ENCODE data around the gene SLC6A11.

The SLC6A11 gene

DNA sequence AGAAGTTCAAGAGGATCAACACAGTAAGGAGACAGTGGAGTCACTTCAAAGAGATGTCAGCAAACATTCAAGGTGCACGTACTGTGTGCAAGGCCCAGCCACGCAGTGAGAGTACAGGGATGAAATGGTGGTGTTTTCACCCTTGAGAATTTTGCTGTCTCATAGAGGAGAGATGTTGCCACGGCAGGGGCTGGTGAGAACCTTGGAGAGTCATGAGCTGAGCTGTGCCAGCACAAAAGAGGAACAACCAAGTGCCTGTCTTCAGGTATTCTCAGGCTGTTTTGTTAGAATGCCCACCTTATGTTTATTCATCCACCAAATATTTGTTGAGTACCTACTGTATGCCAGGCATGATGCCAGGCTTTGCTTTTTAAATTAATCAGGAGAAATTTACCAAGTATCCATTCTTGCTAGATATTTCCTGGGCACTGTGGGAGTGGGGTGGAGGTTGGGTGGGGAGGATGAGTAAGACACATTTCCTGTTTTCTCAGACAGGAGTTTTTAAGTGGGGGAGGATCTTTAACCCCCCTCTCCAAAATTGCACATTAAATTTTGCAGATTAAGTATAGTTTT lies 72.6 kb downstream of the SLC6A11 start:
- DNase-seq (ENCODE audit: low read depth in 2 of 2) = no peak

DNA sequence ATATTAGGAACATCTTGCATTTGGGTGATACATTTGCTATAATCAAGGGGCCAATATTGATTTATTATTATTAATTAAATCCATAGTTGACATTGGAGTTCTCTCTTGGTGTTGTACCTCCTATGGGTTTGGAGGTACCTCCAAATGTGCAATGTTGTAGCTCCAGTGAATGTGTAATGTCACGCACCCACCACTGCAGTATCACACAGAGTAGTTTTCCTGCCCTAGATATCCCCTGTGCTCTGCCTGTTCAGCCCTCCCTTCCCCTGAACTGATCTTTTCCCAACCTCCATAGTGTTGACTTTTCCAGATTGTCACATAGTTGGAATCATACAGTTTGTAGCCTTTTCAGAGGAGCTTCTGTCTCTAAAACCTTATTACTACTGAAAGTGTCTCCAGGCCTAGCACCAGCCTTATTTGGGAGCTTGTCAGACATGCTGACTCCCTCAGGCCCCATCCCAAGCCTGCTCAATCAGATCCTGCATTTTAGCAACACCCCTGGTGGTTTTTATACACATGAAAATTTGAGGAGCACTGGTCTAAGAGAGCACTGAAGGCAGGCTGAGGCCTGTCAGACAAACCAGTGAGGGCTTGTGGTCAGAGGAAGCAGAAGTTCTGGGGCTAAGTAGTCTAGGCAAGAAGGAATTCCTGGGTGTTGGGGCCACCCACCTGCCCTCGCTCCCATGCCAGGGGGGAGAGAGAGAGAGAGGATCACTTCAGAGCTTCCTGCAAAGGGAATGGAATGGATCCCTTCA lies 73.4 kb downstream of the SLC6A11 start:
- no peak for DNase-seq (ENCODE audit: low read depth in 2 of 2)

DNA sequence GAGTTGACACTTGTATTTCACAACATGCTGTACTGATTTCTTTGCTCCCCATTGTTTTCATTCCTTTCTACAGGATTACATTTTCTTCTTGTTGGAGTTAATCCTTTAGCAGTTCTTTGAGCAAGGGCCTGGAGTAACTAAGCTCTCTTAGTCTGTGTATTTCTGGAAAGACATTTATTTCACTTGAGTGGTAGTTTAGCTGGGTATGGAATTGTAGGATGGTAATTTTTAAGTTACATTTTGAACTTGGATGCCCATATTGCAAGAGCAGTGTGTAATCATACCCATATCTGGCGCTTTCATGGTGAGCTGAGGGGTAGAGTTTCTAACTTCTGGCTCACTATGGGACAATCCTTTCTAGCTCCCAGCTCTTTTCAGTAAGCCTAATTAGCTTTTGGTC lies 74.6 kb downstream of the SLC6A11 start:
- no peak for DNase-seq (ENCODE audit: low read depth in 2 of 2)

DNA sequence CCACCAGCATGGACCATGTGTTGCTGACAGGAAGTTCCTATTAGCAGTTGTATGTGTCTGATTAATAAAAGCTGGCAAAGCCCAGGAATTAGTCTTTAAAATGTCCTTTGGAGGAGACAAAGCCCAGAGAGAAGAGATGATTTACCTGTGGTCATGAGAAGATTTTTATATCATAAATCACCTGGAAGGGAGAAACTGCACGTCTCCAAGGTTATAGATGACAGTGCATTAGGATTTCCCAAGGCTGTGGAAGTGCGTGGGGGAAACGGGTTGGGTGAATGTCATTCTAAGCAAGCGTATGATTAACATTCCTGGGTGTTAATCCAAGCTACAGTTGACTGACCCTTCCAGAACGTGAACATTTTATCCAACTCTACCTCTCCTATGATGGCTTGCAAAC lies 76.6 kb downstream of the SLC6A11 start:
- no peak for DNase-seq (ENCODE audit: low read depth in 2 of 2)

DNA sequence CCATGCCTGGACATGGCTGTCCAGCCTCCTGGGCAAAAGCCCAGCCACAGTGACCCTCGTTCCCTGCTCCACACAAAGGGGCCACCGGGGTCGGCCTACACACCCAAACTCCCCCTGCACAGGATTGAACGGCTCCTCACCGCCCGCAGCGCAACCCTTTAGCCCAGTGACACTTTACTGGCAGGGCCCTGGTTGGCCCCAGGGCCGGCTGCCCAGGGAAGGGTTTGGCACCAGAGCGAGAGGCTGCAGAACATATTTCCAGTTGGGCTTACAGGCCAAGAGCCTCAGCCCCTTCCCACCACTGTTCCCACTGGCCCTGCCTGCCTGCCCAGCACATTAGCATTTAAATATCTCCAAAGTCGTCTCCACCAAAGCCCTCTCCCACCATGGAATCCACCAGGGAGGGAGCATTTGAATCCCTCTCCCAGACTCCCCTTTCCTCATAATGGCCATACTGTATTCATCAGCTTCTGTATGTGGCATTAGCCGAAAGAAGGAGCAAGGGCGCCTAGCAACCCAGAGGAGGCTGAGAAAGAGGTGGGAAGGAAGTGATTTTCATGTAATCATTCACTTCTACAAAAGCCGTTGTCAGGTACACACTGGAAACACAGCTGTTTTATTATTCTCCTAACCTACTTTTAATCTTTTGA lies 85.4 kb downstream of the SLC6A11 start:
- DNase-seq (ENCODE audit: low read depth in 2 of 2) = no peak

DNA sequence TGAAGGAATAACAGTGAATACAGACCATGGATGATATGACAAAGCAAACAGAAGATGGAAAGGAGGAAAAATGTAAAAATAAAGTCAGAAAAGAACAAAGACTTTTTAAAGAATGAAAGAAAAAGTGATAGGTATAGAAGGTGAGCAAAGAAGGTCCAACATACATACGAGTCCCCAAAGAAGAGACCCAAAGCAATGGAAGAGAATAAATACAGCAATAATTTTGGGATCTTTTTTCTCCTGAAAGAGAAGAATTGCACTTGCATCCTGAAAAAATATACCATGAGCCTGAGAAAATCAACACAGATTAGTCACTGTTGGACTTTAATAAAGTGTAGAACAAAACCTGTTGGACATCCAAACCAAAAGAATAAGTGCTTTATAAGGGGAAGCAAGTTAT lies 91.2 kb downstream of the SLC6A11 start:
- no peak for DNase-seq (ENCODE audit: low read depth in 2 of 2)

GRCh38 chr3:10910367-10910766 lies 94.3 kb downstream of the SLC6A11 start:
- no peak for DNase-seq (ENCODE audit: low read depth in 2 of 2)

DNA sequence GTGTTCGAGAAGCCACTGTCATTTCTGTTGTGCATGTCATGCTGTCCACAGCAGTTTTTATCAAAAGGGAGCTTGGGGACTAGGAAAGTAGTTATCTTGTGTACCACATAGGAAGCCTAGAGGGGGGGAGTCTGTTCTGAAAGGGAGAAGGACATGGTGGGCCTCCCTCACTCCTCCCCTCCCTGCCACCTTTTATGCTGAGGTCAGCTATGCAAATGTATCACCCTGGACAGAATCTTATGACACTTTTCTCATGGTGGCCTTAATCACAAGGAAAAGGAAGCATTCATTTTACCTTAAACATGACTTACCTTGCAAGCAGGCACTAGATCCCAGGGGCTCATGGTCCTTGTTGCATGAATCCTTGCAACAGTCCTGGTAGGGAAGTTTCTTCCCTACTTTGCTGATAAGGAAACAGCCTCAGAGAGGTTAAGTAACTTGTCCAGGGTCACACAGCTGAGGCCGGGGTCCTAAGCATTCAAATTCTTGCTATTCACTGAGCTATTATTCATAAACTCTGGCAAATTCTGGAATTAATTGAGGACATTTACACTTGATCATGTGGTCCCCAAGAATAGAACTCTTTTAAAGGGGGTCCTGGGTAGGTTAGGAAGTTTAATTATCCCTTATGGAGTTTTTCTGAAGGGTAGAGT lies 95.4 kb downstream of the SLC6A11 start:
- DNase-seq (ENCODE audit: low read depth in 2 of 2) = no peak

DNA sequence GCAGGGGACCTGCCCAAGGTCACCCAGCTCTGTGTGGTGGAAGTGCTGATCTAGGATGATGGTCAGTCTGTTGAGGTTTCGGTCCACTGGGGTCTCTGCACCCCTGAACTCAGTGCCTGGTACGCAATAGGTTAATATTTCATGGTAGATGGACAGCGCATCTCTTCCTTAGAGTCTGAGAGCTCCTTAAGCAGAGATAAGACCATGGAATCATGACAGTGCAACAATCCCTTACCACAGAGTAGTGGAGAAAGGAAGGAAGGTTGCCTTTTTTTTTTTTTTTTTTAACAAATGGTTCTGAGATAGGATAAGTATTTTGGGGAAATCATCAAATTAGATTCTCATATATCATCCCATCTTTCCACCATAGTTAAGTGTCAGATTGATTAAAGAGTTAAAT lies 96.8 kb downstream of the SLC6A11 start:
- no peak for DNase-seq (ENCODE audit: low read depth in 2 of 2)

GRCh38 chr3:10915376-10915775 lies 99.3 kb downstream of the SLC6A11 start:
- no peak for DNase-seq (ENCODE audit: low read depth in 2 of 2)

DNA sequence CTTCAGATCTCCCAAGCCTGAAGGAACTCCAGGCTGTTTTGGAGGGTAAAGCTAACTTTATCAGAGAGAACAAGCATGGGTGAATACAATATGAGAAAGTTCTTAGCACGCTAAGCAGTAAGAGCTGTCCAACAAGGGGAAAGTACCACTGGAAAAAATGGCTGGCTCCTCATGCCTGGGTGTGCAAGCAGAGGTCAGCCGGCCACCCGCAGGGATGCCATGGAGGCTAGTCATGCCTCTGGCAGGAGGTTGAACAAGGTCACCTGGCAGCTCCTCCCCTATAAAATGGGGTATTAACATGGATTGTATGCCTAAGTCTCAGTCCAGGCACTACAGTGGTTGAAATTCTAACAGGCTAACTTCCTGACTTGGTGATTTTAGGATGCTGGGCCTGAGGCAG lies 101.1 kb downstream of the SLC6A11 start:
- DNase-seq (ENCODE audit: low read depth in 2 of 2) = no peak

GRCh38 chr3:10918011-10918410 lies 102.0 kb downstream of the SLC6A11 start:
- no peak for DNase-seq (ENCODE audit: low read depth in 2 of 2)

- no peak for DNase-seq (ENCODE audit: low read depth in 2 of 2)
Observed at GRCh38 chr3:10919636-10920035, 103.6 kb downstream of the SLC6A11 start.

DNA sequence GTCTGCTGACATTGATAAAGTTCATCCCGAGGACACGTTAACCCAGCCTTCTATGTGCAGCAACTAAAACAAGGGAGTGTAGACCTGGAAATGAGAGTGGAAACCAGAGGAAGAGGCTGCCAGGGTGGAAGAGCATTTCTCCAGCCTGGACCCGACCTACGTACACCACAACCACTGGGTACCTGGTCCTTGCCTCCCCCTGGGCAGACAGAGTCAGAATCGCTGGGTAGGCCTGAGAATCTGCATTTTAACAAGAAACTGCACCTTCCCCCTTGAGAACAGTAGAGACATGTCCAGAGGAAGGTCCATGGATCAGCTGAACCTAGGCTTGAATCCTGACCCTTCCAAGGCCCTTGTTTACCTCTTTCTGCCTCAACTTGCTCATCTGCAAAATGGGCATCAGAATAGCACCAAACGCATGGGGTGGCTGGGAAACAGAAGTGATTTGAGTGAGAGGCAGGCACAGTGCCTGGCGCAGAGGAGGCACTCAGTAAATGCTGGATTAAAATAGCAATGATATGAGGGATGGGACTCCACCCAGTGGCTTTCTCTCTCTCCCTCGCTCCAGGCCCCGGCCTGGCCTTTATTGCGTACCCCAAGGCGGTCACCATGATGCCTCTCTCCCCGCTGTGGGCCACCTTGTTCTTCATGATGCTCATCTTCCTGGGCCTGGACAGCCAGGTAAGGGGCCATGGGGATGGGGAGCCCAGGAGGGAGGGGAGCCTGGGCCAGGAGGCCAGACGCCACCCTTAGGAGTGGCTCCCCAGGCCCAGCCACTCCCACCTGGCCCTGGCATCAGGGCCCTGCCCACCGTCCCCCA lies 109.6 kb downstream of the SLC6A11 start:
- DNase-seq (ENCODE audit: low read depth in 2 of 2) = no peak

GRCh38 chr3:10926256-10926810 lies 110.3 kb downstream of the SLC6A11 start:
- no peak for DNase-seq (ENCODE audit: low read depth in 2 of 2)

- no peak for DNase-seq (ENCODE audit: low read depth in 2 of 2)
Observed at GRCh38 chr3:10926811-10927521, 110.9 kb downstream of the SLC6A11 start.

DNA sequence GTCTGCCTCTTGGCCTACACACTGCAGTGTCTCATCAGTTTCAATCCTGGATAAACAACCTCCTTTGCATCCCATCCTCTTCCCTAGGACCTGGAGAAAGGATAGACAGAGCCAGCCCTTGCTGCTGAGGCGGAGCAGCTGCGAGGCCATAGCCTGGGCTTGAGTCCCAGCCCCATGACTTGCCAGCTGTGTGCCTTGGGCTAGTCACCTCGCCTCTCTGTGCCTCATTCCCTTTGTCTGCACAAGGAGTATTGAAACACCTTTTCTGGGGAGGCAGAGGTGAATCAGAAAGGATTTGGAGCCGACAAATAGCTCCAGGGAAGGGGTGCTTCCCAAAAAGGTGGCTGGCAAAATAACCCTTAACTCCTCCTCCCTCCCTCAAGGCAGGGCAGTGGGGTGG lies 111.5 kb downstream of the SLC6A11 start:
- DNase-seq (ENCODE audit: low read depth in 2 of 2) = no peak

DNA sequence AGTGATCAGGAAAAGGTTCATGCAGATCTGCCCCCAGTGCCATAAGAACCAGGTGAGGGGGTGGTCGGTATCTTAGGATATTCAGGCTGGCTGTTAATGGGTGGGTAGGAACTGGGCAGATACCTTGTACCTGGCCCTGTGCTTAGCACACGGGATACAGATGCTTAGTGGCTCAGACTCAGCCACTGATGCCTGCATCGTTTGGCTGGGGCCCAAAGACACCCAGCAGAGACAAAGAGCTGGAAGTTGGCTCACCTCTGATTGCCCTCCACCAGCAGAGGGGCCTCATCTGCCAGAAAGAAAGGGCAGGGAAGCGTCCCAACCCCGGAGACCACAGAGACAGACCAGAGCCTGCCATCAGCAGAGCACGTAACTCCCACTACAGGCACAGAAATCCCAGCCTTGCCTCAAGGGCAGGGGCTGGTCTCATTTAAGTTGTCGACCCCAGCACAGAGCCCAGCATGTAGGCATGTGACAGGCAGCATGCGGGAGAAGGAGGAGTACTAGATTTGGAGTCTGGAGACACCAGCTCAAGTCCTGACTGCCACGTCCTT lies 112.5 kb downstream of the SLC6A11 start:
- DNase-seq (ENCODE audit: low read depth in 2 of 2) = no peak

- no peak for DNase-seq (ENCODE audit: low read depth in 2 of 2)
Observed at GRCh38 chr3:10928961-10929471, 113.0 kb downstream of the SLC6A11 start.

DNA sequence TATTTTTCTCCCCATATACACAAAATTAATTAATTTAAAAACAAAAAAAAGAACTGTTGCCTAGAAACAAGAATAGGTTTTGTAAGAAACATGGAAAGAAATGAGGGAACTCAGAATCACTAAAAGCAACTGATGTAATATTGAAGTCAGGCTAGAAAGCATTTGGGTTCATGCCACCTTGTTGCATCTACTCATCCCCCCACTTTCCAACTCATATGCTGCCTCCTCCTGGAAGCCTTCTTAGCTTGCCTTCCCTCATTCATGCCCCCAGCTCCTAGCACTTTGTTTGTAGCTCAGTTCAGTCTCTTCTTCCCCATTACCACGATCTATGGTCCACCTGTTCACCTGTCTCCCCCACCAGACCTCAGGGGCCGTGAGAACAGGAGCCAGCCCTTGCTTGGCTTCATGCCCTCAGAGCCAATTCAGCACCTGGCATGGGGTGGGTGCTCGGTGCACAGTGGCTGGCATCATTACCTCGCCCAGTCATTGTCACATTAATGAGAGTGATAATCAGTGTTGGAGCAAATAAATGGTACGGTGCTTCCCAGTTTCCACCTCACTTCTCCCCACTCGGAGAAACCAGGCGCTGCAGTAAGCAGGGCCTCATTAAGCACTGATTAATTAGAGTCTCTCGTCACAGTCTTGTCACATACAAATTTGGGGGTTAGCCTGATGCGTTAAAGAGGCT lies 114.1 kb downstream of the SLC6A11 start:
- DNase-seq (ENCODE audit: low read depth in 2 of 2) = no peak

Measured in stimulated activated CD4-positive, alpha-beta T cell treated with anti-CD3 and anti-CD28 coated beads, Interleukin-1b, Interleukin-23, amount 100 ng/mL, for 1 hour (primary cell).